Transverse colon (tissue), 4 donors: Measurements from ENCODE around the gene ECHDC3.

Experiments used
- POLR2A ChIP-seq: fragments of 450-650 bp; IDR thresholded peaks from one replicate; pipeline ENCODE4 v1.6.1; 2016; ENCODE audit warnings: antibody characterized with exemption, mild to moderate bottlenecking, moderate library complexity
- POLR2AphosphoS5 ChIP-seq, 3 donors: sonication (generic); formaldehyde crosslinking; IDR thresholded peaks; one replicate each; pipeline ENCODE4 v1.6.1; 2016; ENCODE audit warnings: antibody characterized with exemption in 3 of 3
- TF ChIP-seq, protein P1 (sequence below), 5 experiments: fragments of 200-600 bp in 3 of 5; fragments of 450-650 bp in 2 of 5; sonication (generic) in 3 of 5; IDR thresholded peaks; 1 replicate in 2 of 5; 2 replicates in 3 of 5; pipeline ENCODE4 v1.5.1; 2016 to 2017; ENCODE audit warnings: antibody characterized with exemption in 5 of 5, inconsistent platforms in 3 of 5, mild to moderate bottlenecking in 2 of 5, moderate library complexity in 1 of 5

DNA sequence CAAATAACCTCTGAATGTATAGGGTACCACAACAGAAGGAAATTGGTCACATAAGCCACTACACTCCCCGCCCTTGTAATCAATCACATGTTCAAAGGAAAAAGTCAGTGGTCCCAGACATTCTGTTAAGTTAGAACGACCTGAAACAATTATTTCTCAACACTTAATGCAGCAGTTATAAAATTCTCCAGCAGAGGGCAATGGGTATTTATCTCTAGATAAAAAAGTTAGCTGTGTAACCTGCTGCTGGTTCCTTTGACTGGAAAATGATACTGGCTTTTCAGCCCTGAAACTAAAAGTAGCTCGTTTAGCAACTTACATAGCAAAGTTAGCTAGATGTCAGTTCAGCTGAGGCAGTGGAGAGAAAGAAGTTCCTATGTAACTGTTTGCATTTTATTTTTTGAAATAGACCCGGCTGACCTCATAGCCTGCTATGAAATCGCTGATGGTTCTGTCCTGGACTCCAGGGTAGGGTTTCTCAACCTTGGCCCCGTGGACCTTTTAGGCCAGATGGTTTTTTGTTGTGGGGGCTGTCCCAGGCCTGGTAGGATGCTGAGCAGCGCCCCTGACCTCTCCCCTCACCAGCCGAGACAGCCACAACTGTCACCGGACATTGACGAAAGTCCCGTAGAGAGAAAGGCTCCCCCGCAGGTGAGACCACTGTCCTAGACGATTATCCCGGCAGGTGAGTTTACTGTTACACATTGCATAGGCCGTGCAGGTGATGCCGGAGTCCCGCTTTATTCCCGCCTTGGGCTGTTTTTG lies 40.8 kb downstream of the ECHDC3 start:
- TF ChIP-seq, protein P1, sequence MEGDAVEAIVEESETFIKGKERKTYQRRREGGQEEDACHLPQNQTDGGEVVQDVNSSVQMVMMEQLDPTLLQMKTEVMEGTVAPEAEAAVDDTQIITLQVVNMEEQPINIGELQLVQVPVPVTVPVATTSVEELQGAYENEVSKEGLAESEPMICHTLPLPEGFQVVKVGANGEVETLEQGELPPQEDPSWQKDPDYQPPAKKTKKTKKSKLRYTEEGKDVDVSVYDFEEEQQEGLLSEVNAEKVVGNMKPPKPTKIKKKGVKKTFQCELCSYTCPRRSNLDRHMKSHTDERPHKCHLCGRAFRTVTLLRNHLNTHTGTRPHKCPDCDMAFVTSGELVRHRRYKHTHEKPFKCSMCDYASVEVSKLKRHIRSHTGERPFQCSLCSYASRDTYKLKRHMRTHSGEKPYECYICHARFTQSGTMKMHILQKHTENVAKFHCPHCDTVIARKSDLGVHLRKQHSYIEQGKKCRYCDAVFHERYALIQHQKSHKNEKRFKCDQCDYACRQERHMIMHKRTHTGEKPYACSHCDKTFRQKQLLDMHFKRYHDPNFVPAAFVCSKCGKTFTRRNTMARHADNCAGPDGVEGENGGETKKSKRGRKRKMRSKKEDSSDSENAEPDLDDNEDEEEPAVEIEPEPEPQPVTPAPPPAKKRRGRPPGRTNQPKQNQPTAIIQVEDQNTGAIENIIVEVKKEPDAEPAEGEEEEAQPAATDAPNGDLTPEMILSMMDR (IDR thresholded peaks at IDR 0.05): peak; percentile 63 to 75 (median 69)
- TF ChIP-seq POLR2A (no peak), POLR2AphosphoS5 (IDR thresholded peaks at IDR 0.05) (no peak)
